ENCODE results near the gene RBM17.

The RBM17 gene

DNA sequence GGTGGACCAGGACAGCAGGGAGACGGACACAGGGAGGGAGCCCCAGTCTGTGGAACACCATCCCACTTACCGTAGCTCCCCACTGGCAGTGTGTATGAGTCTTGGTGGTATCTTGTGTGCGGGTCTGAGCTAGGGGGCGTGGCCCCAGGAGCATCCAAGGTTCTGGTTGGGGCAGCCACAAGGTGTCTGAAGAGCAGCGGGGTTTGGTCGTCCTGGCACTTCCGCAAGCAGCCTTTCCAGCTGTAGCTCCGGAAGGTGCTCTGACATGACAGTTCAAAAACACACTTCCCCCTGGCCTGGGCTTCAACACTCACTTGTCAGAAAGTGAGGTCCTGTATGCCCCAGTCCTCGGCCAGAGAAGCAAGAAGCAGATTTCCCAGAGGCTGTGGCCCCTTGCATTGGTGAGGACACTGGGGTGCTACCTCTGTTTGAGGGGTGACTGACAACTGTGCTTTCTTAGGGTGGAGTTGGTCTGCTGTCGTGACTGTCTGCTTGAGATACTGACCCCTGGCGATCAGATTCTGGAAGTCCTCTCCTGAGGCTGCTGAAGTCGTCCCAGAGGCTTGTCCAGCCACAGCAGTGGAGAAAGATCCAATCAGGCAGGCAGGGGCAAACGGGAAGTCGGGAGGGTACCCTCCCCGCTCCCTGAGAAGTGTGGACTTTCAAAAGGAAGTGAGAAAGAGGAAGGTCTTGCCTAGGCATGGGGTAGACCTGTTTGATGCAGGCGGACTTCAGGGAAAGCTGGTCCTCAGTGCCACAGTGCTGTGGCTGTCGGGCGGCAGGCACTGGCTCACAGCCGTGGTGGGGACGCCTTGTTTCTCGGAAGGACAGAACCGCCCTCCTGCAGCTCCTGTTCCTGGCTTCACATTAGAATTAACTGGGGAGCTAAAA lies 62.5 kb downstream of the RBM17 start:
- TF ChIP-seq CTCF (conservative IDR thresholded peaks at IDR 0.05; ENCODE audit: low read length) = peak; percentile 76
- peak; percentile 61 for DNase-seq (ENCODE audit: low read depth)
- H3K4me3 ChIP-seq (ENCODE audit: low read length) = peak overlapping the region; percentile 13

DNA sequence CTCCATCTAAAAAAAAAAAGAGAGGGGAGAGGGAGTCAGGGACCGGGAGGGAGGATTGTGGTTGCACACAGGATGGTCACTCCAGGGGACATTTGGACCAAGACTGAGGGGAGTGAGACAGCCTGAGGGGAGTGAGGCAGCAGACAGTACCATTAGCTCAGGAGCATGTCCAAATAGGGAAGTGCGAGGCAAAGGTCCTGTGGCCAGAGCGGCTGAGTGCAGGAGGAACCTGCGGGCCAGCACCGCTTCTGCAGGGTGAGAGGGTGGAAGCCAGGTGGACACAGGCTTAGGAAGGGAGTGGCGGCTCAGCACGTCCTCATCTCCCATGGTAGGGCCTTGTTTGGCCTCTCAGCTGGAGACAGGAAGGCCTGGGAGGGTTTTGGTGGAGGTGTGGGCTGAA lies 65.0 kb downstream of the RBM17 start:
- no peak for TF ChIP-seq CTCF (conservative IDR thresholded peaks at IDR 0.05; ENCODE audit: low read length)
- no peak overlapping the region for H3K4me3 ChIP-seq (ENCODE audit: low read length)
- DNase-seq (ENCODE audit: low read depth) = no peak

DNA sequence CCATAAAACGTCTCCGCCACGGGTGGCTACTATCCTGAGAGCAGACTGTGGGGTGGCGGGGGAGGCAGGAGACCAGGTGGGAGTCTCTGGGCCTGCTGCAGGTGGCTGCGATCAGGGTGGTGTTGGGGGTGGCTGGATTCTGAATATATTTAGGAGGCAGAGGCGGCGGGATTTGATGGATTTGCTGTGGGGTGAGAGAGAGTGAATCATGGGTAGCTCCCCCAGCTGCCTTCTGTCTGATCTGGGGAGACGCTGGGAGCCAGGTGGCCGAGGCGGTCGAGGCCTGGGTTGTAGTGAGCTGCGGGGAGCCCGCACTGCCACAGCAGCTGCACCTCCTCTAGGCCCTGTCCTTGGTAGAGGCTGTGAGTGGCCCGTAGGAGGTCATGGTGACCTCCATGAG lies 65.7 kb downstream of the RBM17 start:
- H3K4me3 ChIP-seq (ENCODE audit: low read length) = no peak overlapping the region
- TF ChIP-seq CTCF (conservative IDR thresholded peaks at IDR 0.05; ENCODE audit: low read length) = no peak
- DNase-seq (ENCODE audit: low read depth) = no peak

DNA sequence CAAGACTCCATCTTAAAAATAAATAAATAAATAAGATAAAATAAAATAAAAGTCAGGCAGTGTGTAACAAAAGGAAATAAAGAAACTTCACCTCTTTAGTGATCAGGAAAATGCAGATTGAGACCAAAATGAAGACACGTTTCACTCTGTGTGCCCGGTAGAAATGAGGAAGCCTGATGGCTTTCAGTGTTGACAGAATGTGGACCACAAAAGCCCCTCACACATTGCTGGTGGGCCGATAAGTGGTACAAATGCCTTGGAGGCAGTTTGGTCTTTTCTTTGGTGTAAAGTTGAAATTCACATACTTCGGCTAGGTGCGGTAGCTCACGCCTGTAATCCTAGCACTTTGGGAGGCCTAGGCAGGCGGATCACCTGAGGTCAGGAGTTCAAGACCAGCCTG lies 69.4 kb downstream of the RBM17 start:
- DNase-seq (ENCODE audit: low read depth) = no peak
- no peak overlapping the region for H3K4me3 ChIP-seq (ENCODE audit: low read length)
- no peak for TF ChIP-seq CTCF (conservative IDR thresholded peaks at IDR 0.05; ENCODE audit: low read length)

- no peak overlapping the region for H3K4me3 ChIP-seq (ENCODE audit: low read length)
- DNase-seq (ENCODE audit: low read depth) = no peak
- no peak for TF ChIP-seq CTCF (conservative IDR thresholded peaks at IDR 0.05; ENCODE audit: low read length)
These were observed 73.1 kb downstream of the RBM17 start for GRCh38 chr10:6161921-6162320.

DNA sequence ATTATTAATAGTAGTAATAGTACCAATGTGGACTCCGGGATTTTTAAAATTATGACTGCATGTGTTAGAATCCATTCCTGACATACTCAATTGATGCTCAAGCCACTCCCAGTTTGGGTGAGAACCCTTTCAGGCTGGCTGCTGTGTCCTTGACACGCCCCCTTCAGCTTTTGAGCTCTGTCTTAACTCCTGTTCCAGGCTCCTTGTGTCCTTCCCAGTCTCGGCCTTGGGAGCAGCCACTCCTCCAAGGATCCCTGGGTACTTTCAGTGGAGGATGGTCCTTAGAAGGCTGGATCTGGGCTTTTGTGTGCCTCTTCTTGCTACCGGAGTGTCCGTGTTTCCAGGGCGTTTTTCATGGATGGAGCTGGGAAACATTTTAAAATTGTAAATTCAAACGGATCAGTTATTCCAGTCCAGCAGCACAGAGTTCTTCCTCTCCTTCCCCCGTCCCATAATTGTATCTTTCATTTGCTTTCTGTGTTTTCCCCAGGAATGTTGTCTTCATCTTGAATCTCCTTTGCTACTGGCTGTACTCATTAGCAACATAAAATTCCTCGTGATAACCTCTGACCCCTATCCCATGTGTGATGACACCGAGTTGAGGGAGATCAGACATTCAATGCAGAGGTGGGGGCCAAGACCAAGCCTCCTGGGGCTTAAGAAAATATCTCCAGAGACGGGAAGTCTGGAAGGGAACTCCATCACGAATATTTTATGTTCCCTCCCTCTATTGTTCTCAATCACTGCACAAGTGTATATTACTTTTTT lies 73.9 kb downstream of the RBM17 start:
- no peak for TF ChIP-seq CTCF (conservative IDR thresholded peaks at IDR 0.05; ENCODE audit: low read length)
- no peak for DNase-seq (ENCODE audit: low read depth)
- no peak overlapping the region; the same call in 1 of the 2 replicates for H3K4me3 ChIP-seq (ENCODE audit: low read length)

Data from AG10803 (cell line).